HCT116 (cell line): ENCODE results near the gene ZCCHC24.

ENCODE experiments used
- CEBPB ChIP-seq: IDR thresholded peaks from 2 replicates; pipeline ENCODE4 v1.6.1; 2012; ENCODE audit warnings: low read depth
- CTCF ChIP-seq, 3 experiments: fragments of 200-600 bp in 1 of 3; sonication (generic) in 1 of 3; IDR thresholded peaks in 2 of 3; conservative IDR thresholded peaks in 1 of 3; 2 replicates each; pipeline ENCODE4 v1.5.1; 2012 to 2017; ENCODE audit warnings: low read depth in 2 of 3, low read length in 2 of 3, antibody characterized with exemption in 1 of 3, borderline replicate concordance in 1 of 3, control low read depth in 1 of 3, mild to moderate bottlenecking in 1 of 3, mixed read lengths in 1 of 3, mixed run types in 1 of 3, moderate library complexity in 1 of 3; ENCODE audit not compliant: insufficient read depth in 1 of 3
- POLR2AphosphoS5 ChIP-seq: IDR thresholded peaks from 2 replicates; pipeline ENCODE4 v1.6.1; 2011; ENCODE audit warnings: mild to moderate bottlenecking, low read depth, low read length, moderate library complexity
- TCF7L2 ChIP-seq: IDR thresholded peaks from 2 replicates; pipeline ENCODE4 v1.7.0; 2011; ENCODE audit warnings: borderline replicate concordance, inconsistent platforms; ENCODE audit not compliant: insufficient read depth, insufficient read length; ENCODE audit errors: extremely low read depth

- TF ChIP-seq POLR2AphosphoS5 (no peak), CTCF (IDR thresholded peaks at IDR 0.05 in 2 of 3, conservative IDR thresholded peaks at IDR 0.05 in 1 of 3; ENCODE audit: borderline replicate concordance in 1 of 3, insufficient read depth in 1 of 3, low read depth in 2 of 3, low read length in 2 of 3) (no peak), CEBPB (no peak), TCF7L2 (no peak)
Measured at GRCh38 chr10:79405995-79406515, 39.4 kb downstream of the ZCCHC24 start.
